ENCODE results near the gene CDH22. TPM values are rescaled to one million over a fixed set of nuclear protein-coding genes. Genes with fewer than 3 reads are reported as not detected.

The CDH22 gene, protein sequence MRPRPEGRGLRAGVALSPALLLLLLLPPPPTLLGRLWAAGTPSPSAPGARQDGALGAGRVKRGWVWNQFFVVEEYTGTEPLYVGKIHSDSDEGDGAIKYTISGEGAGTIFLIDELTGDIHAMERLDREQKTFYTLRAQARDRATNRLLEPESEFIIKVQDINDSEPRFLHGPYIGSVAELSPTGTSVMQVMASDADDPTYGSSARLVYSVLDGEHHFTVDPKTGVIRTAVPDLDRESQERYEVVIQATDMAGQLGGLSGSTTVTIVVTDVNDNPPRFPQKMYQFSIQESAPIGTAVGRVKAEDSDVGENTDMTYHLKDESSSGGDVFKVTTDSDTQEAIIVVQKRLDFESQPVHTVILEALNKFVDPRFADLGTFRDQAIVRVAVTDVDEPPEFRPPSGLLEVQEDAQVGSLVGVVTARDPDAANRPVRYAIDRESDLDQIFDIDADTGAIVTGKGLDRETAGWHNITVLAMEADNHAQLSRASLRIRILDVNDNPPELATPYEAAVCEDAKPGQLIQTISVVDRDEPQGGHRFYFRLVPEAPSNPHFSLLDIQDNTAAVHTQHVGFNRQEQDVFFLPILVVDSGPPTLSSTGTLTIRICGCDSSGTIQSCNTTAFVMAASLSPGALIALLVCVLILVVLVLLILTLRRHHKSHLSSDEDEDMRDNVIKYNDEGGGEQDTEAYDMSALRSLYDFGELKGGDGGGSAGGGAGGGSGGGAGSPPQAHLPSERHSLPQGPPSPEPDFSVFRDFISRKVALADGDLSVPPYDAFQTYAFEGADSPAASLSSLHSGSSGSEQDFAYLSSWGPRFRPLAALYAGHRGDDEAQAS
- total RNA-seq (2022; extraction: Qiagen RNA extraction; ENCODE audit: low read depth): 0.03 to 0.05 TPM in 2 of 5 replicates, not detected in the others

GRCh38 chr20:46308258-46309157, at the start of gene CDH22:
CDH22 (minus strand) TSS chr20:46308498; CDS start chr20:46251294, 57,204 bp downstream.

Other genes with a start within 250 kb of the CDH22 start
- 20.4 to 23.8 TPM (median 20.7 TPM) in 5 replicates for gene NCOA5, start 218.5 kb downstream of the CDH22 start, total RNA-seq (2022; extraction: Qiagen RNA extraction; ENCODE audit: low read depth)
- 3.3 to 5.7 TPM (median 4.6 TPM) in 5 replicates for gene CD40, start 190.2 kb downstream of the CDH22 start, total RNA-seq (2022; extraction: Qiagen RNA extraction; ENCODE audit: low read depth)
- gene ELMO2, start 98.1 kb upstream of the CDH22 start, total RNA-seq (2022; extraction: Qiagen RNA extraction; ENCODE audit: low read depth): 19.5 to 21.4 TPM (median 20.6 TPM) in 5 replicates
- gene ZNF334, start 205.1 kb upstream of the CDH22 start, total RNA-seq (2022; extraction: Qiagen RNA extraction; ENCODE audit: low read depth): not detected in 5 replicates
- gene OCSTAMP, start 242.2 kb upstream of the CDH22 start, total RNA-seq (2022; extraction: Qiagen RNA extraction; ENCODE audit: low read depth): not detected in 5 replicates